DOHH2 (cell line): ENCODE measurements around the gene FRMD4B.

Source experiments
- EZH2phosphoT487 ChIP-seq: fragments of 200-600 bp; sonication (generic); IDR thresholded peaks from 2 replicates; pipeline ENCODE4 v1.6.1; 2017; ENCODE audit warnings: borderline replicate concordance, mild to moderate bottlenecking, antibody characterized with exemption, low read length, moderate library complexity, mixed read lengths
- TF ChIP-seq, protein P1 (sequence below): fragments of 200-600 bp; sonication (generic); IDR thresholded peaks from one replicate; pipeline ENCODE4 v1.5.1; 2014; ENCODE audit warnings: antibody characterized with exemption, mild to moderate bottlenecking, low read depth, low read length; ENCODE audit not compliant: poor library complexity, severe bottlenecking

DNA sequence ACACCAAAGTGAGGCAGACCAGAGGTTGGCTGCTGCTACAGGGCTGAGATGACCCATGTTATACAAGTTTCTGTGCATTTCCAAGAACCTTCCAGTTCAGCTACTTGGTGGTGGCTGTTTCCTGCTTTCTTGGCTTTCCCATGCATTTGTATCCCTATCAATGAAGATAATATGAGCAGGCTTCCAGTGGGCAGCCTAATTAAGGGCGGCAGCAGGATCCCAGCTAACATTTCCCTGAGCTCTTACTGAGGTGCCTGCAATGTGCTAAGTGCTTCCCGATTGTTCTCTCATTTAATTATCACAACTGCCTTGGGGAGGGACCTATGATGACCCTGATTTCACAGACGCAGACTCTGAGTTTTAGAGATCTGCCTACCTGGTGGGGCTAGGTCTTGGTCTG lies 95.5 kb downstream of the FRMD4B start:
- TF ChIP-seq, protein P1, sequence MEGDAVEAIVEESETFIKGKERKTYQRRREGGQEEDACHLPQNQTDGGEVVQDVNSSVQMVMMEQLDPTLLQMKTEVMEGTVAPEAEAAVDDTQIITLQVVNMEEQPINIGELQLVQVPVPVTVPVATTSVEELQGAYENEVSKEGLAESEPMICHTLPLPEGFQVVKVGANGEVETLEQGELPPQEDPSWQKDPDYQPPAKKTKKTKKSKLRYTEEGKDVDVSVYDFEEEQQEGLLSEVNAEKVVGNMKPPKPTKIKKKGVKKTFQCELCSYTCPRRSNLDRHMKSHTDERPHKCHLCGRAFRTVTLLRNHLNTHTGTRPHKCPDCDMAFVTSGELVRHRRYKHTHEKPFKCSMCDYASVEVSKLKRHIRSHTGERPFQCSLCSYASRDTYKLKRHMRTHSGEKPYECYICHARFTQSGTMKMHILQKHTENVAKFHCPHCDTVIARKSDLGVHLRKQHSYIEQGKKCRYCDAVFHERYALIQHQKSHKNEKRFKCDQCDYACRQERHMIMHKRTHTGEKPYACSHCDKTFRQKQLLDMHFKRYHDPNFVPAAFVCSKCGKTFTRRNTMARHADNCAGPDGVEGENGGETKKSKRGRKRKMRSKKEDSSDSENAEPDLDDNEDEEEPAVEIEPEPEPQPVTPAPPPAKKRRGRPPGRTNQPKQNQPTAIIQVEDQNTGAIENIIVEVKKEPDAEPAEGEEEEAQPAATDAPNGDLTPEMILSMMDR, result no peak
- TF ChIP-seq EZH2phosphoT487, result no peak
